Skin of body (tissue), 2 donors: ENCODE results near the gene VAMP1. TPM values are rescaled to one million over a fixed set of nuclear protein-coding genes. Genes with fewer than 3 reads are reported as not detected.
"Not testable (repeated sequence)": the region's sequence is repeated elsewhere in the genome, so short reads cannot be mapped to it uniquely, and the experiment has no call there.

Experiments
- DNase-seq: peaks from one replicate; lab custom pipeline; 2025; lab: John Stamatoyannopoulos, UW
- total RNA-seq: library from RNA; depleted of rRNA; stranded (reverse); fragments of >200 nt; gene quantifications from one replicate; pipeline ENCODE4 v1.2.3, GENCODE V29; 2014

VAMP1 gene, protein sequence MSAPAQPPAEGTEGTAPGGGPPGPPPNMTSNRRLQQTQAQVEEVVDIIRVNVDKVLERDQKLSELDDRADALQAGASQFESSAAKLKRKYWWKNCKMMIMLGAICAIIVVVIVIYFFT
- 7.0 TPM for total RNA-seq

DNA sequence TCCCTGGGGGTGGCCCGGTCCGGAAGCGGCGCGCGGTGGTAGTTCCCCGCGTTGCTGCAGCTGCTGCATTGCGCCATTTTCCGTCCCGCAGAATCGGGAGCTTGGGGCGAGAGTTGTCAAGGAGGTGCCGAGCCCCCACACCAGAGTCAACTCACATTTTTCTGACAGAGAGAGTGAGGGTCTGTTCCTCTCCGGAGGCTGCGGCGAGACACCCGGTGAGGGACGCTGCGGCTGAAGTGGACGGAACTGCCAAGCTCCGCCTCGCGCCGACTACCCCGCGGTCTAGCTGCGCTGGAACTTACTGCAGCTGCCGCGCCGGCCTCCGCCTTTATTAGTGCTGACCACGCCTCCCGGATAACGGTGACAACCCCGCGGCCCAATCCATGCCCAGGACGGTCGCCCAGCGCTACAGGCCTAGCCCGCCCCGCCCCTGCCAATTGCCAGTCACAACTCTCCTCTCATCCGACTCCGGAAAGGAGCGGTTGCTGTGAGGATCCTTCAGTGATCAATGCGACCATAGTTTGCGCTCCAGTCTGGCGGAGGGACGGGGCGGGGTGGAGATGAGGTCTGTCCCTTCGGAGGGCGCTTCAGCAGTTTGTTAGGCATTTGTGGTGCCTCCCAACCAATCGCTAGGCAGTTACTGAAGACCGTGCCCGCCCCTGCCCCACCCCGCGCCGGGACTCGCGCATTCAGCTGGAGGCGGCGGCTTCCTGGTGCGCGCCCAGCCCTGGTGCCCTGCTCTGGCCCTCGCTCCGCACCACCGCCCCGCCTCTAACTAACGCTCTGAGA is at the start of gene VAMP1:
Gene VAMP1 (minus strand): TSS at position 303 of the 789 bp plus-strand sequence. CDS start 146 bp downstream, at position 157.
- DNase-seq = peak; percentile 97

DNA sequence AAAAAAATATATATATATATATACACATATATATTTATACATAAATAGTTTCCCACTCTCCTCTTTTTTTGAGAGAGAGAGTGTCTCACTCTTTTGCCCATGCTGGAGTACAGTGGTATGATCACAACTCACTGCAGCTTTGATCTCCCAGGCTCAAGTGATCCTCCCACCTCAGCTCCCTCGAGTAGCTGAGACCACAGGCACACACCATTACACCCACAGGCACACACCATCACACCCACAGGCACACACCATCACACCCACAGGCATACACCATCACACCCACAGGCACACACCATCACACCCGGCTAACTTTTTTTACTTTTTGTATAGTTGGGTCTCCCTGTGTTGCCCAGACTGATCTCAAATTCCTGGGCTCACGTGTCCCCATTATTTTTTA is 49.7 kb upstream of the VAMP1 start:
- no peak for DNase-seq

DNA sequence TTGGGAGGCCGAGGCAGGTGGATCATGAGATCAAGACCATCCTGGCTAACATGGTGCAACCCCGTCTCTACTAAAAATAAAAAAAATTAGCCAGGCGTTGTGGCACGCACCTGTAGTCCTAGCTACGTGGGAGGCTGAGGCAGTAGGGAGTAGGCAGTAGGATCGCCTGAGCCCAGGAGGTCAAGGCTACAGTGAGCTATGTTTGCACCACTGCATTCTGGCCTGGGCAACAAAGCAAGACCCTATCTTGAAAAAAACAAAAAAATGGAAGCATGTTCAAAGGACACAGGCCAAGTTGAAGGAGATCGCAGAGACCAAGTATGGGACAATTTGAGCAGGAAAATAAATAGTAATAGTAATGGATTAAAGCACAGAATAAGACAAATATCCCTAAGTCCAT is 37.6 kb upstream of the VAMP1 start:
- no peak for DNase-seq

DNA sequence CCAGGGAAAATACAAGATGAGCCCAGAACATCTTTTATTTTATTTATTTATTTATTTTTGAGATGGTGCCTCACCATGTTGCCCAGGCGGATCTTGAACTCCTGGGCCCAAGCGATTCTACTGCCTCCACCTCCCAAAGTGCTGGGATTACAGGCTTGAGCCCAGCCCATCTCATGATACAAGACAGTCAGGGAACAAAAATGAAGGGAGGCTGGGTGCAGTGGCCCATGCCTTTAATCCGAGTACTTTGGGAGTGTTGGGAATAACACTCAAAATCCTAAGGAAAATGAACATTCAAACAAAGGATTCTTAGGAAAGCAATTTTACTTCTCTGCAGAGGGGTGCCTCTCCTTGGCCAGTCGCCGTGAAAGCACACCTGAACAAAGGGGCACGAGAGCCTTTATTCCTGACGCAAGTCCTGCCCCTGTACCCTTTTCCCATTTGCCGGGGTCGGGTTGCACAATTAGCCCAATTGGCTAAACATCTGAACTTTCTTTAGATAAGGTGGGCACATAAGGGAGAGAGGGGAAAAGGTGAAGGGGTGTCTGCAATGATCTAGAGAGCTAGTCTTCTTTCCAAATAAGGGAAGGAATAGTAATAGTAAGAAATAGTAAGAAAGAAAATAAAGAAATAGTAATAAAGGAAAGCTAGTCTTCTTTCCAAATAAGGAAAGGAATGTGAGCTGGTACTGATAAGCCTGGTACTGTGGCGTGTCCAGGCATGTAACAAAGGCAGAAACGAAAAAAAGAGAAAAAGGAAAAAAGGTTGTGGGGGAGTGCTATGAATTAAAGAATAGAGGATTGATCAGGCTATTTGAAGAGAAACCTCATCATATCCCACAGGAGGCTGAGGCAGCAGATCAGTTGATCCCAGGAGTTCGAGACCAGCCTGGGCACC is 36.9 kb upstream of the VAMP1 start:
- no peak for DNase-seq

DNA sequence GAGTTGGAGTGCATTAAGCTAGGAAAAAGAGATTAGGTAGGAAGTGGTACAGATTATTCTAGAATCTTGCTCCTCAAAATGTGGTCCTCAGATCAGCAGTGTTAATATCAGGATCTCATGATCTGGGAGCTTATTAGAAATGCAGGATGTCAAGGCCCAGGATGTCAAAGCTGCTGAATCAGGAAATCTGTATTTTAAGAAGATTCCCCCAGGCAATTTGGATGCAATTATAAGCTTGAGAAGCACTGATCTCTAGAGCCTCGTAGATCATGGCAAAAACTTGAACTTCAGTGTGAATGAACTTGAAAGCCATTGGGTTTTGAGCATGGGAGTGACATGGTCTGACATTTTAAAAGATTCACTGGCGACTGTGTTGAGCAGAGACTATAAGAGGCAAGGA is 30.0 kb upstream of the VAMP1 start:
- no peak for DNase-seq

DNA sequence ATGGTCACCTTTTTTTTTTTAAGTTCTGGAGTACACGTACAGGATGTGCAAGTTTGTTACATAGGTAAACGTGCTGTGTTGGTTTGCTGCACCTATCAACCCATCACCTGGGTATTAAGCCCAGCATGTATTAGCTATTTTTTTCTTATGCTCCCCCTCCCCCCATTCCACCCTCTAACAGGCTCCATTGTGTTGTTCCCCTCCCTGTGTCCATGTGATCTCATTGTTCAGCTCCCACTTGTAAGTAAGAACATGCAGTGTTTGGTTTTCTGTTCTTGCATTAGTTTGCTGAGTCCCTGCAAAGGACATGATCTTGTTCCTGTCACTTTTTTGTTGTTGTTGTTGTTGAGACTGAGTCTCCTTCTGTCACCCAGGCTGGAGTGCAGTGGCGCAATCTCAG is 26.8 kb upstream of the VAMP1 start:
- not testable (repeated sequence) for DNase-seq

DNA sequence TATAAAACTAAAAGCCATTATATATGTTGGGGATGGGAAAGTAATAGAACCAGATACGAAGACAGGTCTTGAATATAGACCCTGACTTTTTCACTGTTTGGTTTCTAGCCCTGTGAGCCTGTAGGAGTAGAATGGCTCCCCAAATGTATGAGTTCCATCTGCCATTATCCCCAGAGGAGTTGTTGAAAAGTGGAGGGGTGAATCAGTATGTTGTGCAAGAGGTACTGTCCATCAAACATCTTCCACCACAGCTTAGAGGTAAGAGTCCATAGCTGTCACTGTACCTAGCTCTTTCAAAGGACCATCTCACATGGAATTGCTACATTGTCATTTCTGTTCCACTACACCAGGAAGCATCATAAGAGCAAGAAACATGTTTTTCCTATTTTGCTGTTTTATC is 24.5 kb upstream of the VAMP1 start:
- no peak for DNase-seq

DNA sequence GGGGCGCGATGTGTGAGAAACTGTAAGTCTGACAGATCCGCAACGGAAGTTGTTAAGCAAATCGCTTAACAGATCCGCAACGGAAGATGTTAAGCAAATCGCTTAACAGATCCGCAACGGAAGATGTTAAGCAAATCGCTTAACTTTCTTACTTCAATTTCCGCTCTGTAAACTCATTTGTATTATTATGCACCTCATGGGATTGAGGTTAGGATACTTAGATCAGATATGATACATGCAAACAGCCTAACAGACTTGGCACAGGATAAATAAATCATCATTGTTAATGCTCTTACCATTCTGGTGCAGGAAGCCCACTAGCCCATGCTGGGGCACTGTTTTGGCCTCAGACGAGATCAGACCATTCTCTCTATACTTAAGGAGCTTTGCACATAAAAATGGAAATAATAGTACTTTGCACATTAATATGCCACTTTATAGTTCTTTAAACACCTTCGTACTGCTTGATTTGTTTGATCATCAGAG is 23.8 kb upstream of the VAMP1 start:
- no peak for DNase-seq

DNA sequence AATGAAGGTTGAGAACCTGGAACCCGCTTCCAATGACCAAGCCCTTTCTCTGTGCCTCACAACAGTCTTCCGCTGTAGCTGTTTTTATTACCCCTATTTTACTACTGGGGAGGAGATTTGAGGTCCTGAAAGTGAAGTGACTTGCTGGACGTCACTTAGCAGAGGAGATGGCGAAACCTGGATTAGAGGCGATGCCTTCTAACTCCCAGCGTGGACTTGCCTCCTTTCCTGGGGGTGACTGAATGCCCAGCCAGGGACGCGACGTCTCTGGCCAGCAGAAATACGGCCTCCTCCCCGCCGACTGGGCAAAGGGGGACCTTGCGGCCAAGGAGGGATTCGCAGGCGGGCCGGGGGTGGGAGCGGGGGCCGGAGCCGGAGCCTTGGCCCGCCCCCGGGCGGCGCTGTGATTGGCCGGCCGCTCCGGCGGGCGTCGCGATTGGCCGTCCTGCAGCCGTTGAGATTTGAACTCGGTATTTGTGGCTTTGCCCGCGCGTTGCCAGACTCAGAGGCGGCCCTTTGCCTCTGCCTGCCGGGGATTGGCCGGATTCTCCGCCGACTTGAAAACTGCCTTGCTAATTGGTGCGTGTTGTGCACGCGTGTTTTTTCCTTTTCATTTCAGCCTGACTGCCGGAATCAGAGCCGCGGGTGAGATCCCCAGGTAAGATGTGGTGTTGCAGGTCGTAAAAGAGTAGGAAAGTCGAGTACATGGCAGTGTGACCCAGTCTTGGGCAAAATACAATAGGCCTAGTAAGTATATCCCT is 23.2 kb upstream of the VAMP1 start, which contains the start of gene NCAPD2:
Gene NCAPD2 (plus strand): TSS at position 606 of the 761 bp plus-strand sequence. CDS start 997 bp downstream, outside the sequence.
- peak; percentile 96 for DNase-seq

DNA sequence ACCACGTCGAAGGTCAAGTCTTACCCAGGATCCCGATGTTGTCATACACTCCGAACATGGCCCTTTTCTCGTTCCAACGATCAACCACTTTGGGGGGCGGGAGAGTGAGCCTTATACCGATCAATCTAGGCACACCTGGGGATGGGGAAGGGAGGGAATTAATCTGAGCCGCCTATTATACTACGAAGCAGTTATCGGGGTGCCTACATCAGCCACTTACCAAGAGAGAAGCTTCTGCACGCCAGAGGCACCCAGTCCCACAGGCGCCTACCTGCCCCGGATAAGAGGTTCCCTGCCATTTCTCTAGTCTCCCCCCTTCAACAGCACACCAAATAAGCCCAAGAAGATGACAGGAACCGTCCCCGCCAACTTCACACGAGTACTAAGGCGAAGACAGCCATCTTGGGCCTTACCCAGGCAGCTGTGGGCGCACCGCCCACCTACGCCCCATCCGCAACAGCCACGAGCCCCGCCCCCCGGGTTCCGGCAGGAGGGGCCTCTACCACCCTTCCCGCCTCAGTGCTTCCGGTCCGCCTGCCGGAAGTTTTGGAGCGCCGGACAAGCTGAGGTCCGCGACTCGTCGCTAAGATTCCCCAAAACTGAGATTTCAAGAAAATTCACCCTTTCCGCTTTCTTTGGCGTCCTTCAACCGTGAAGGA is 22.5 kb upstream of the VAMP1 start, which contains the start of gene MRPL51:
Gene MRPL51 (minus strand): TSS at position 425 of the 659 bp plus-strand sequence. CDS start 126 bp downstream, at position 299.
- DNase-seq = peak; percentile 91

DNA sequence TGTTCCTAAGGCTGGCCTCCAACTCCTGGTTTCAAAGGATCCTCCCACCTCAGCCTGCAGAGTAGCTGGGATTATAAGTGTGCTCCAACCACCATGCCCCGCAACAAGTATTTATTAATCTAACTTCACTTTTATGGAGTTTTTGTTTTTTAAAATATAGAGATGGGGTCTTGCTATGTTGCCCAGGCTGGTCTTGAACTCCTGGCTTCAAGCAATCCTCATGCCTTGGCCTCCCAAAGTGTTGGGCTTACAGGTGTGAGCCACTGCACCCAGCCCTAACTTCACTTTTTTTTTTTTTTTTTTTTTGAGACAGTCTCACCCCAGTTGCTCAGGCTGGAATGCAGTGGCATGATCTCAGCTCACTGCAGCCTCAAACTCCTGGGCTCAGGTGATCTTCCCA is 20.2 kb upstream of the VAMP1 start:
- DNase-seq = not testable (repeated sequence)

DNA sequence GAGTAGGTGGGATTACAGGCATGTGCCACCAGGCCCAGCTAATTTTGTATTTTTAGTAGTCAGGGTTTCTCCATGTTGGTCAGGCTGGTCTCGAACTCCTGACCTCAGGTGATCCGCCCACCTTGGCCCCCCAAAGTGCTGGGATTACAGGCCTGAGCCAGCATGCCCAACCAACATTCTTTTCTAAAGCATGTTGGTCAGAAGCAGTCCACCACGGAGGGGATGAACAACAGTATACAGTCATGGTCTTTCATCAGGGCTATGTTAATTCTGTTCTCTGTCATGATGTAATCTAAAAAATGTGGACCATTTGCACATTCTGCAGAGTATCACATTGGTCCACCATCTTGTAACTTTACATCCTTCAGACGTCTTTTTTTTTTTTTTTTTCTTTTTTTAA is 19.0 kb upstream of the VAMP1 start:
- DNase-seq = no peak

DNA sequence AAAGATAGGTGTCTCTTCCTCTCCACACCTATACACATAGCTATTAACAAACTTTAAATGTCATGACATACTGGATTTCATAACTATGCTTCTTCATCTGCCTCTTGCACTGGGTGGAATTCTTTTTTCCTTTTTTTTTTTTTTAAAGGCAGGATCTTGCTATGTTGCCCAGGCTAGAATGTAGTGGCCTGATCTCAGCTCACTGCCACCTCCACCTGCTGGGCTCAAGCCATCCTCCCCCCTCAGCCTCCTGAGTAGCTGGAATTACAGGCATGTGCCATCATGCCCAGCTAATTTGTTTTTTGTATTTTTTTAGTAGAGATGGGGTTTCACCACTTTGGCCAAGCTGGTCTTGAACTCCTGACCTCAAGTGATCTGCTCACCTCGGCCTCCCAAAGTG is 17.8 kb upstream of the VAMP1 start:
- no peak for DNase-seq

DNA sequence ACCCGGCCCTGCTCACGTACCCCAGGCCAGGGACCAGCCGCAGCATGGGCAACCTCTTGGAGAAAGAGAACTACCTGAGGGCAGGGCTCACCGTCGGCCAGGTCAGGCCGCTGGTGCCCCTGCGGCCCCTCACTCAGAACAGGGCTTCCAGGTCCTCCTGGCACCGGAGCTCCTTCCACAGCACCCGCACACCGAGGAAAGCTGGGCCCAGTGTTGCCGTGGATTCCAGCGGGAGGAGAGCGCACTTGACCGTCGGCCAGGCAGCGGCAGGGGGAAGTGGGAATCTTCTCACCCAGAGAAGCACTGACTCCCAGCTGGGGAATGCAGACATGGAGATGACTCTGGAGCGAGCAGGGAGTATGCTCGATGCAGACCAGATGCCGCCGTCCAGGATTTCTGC is 7.9 kb upstream of the VAMP1 start:
- no peak for DNase-seq

DNA sequence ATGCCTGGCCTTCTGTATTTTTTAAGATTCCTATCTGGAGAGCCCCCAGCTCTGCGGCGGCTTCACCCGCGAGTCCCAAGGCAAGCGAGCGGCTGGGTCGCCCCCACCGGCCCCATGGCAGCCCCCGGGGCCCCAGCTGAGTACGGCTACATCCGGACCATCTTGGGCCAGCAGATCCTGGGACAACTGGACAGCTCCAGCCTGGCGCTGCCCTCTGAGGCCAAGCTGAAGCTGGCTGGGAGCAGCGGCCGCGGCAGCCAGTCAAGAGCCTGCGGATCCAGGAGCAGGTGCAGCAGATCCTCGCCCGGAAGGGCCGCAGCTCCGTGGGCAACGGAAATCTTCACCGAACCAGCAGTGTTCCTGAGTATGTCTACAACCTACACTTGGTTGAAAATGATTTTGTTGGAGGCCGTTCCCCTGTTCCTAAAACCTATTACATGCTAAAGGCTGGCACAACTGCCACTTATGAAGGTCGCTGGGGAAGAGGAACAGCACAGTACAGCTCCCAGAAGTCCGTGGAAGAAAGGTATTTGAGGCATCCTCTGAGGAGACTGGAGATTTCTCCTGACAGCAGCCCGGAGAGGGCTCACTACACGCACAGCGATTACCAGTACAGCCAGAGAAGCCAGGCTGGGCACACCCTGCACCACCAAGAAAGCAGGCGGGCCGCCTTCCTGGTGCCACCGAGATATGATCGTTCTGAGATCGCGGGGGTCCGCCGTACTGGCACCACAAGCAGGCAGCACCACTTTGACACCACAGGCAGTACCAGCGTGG is 7.3 kb upstream of the VAMP1 start:
- not testable (repeated sequence) for DNase-seq

DNA sequence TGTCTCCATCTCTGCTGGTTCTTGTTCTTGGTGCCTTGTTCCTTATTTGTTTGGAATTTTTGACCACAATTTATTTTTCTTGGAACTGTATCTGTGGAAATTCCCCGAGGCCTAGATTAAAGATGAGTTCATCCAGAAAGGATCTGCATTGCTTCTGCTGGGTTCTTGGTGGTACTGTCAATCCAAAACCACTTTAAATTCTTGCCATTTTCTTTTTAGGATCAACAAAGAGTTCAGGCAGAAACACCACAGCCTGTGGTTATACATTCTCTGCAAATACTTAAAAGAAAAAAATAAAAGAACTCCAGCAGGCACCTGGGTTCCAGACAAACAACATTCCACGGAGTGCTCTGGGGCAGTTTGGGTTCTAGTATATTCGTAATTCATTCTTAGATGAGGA is 6.0 kb upstream of the VAMP1 start:
- no peak for DNase-seq

DNA sequence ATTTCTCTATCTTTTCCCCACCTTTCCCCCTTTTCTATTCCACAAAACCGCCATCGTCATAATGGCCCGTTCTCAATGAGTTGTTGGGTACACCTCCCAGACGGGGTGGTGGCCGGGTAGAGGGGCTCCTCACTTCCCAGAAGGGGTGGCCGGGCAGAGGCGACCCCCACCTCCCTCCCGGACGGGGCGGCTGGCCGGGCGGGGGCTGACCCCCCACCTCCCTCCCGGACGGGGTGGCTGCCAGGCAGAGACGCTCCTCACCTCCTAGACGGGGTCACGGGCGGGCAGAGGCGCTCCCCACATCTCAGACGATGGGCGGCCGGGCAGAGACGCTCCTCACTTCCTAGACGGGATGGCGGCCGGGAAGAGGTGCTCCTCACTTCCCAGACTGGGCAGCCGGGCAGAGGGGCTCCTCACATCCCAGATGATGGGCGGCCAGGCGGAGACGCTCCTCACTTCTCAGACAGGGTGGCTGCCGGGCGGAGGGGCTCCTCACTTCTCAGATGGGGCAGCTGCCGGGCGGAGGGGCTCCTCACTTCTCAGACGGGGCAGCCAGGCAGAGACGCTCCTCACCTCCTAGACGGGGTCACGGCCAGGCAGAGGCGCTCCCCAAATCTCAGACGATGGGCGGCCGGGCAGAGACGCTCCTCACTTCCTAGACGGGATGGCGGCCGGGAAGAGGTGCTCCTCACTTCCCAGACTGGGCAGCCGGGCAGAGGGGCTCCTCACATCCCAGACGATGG is 4.9 kb upstream of the VAMP1 start:
- not testable (repeated sequence) for DNase-seq

DNA sequence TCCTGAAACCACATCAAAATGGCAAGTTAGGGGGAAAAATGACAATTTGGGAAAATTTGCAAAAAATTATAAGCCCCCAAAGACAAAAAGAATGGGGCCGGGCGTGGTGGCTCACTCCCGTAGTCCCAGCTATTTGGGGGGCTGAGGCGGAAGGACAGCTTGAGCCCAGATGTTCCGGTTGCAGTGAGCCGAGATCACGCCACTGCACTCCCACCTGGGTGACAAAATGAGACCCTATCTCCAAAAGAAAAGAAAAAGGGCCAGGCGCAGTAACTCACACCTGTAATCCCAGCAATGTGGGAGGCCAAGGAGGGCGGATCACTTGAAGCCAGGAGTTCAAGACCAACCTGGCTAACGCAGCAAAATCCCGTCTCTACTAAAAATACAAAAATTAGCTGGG is 2.0 kb upstream of the VAMP1 start:
- no peak for DNase-seq

DNA sequence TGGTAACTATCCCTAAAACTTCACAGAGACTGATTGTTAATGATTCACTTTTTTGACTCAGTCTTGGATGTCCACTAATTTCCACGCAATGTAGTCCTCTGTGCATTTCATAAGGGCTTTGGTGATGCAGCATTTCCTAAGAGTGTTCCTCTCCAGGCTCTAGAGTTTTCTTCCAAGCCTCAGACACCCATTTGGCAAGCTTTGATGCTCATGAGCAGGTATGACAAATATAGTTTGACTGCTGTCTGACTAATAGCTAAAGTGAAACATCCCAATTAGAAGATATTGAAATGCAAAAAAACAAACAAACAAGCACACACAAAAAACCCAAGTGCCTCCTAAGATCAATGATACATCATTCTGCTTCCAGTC is 1.5 kb upstream of the VAMP1 start:
- no peak for DNase-seq
